ENCODE data around the gene WDR76.
"Not testable (repeated sequence)": the region's sequence is repeated elsewhere in the genome, so short reads cannot be mapped to it uniquely, and the experiment has no call there.

WDR76 gene

DNA sequence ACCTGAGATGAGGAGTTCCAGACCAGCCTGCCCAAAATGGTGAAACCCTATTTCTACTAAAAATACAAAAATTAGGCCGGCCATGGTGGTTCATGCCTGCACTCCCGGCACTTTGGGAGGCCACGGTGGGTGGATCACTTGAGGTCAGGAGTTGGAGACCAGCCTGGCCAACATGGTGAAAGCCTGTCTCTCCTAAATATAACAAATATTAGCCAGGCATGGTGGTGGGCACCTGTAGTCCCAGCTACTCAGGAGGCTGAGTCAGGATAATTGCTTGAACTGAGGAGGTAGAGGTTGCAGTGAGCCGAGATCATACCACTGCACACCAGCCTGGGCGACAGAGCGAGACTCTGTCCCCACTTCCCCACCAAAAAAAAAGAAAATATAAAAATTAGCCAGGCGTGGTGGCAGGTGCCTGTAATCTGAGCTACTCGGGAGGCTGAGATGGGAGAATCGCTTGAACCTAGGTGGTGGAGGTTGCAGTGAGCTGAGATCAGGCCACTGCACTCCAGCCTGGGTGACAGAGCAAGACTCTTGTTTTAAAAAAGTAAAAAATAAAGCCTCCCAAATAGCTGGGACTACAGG, 4.0 kb downstream of the WDR76 start:
- H3K4me1 ChIP-seq, result peaks cover 42% of the 10 kb centered on the region
- in situ Hi-C loops (cut with MboI; ENCODE audit: low sequenced_read_pairs); DNase-seq (ENCODE audit: low spot score in 2 of 2): not testable (repeated sequence)

DNA sequence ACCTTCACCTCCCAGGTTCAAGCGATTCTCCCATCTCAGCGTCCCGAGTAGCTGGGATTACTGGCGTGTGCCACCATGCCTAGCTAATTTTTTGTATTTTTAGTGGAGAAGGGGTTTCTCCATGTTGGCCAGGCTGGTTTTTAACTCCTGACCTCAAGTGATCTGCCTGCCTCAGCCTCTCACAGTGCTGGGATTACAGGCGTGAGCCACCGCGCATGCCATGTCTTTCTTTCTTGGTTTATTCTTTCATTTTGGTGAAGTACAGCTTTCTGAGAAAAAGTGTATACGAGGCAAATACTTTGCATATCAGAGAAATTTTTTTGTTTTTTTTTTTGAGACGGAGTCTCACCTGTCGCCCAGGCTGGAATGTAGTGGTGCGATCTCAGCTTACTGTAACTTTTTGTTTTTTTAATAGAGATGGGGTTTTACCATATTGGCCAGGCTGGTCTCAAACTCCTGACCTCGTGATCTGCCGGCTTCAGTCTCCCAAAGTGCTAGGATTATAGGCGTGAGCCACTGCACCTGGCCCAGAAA, 4.8 kb downstream of the WDR76 start:
- H3K4me3 ChIP-seq; H3K27me3 ChIP-seq (ENCODE audit: low read depth); H3K9me3 ChIP-seq; in situ Hi-C loops (cut with MboI; ENCODE audit: low sequenced_read_pairs): not testable (repeated sequence)
- H3K36me3 ChIP-seq (replicated peaks), result peaks cover 38% of the 10 kb centered on the region
- peak in 1 of 2 experiments; percentile 64 for DNase-seq (ENCODE audit: low spot score in 2 of 2)
- H3K4me1 ChIP-seq, result peaks cover 39% of the 10 kb centered on the region

More for the DNA sequence above, 4.0 kb downstream of the WDR76 start:
- H3K4me3 ChIP-seq; H3K9me3 ChIP-seq; H3K27me3 ChIP-seq (ENCODE audit: low read depth): not testable (repeated sequence)
- peaks cover 30% of the 10 kb centered on the region for H3K36me3 ChIP-seq (replicated peaks)

DNA sequence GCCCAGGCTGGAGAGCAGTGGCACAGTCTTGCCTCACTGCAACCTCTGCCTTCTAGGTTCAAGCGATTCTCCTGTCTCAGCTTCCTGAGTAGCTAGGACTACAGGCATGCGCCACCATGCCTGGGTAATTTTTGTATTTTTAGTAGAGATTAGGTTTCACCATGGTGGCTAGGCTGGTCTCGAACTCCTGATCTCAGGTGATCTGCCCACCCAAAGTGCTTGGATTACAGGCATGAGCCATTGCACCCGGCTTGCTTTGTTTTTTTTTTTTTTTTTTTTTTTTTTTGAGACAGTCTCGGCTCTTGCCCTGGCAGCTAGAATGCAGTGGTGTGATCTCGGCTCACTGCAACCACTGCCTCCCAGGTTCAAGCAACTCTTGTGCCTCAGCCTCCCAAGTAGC, 5.7 kb downstream of the WDR76 start:
- H3K4me3 ChIP-seq; H3K9me3 ChIP-seq; H3K27me3 ChIP-seq (ENCODE audit: low read depth); DNase-seq (ENCODE audit: low spot score in 2 of 2); in situ Hi-C loops (cut with MboI; ENCODE audit: low sequenced_read_pairs): not testable (repeated sequence)
- Histone ChIP-seq H3K36me3 (replicated peaks) (peaks cover 44% of the 10 kb centered on the region), H3K4me1 (peaks cover 35% of the 10 kb centered on the region)

DNA sequence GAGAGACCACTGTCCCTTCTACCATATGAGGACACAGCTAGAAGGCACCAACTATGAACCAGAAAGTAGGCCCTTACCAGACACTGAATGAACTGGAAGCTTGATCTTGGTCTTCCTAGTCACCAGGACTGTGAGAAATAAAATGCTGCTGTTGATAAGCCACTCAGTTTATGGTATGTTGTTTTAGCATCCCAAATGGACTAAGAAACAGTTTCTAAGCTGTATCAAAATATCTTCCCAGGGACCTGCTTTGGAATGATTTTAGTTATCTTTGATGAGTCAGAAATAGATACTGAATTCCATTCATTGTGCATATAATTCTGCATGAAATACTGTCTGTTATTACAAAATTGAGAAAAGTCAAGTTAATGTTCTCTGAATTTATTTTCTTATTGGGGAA, 18.6 kb downstream of the WDR76 start:
- H3K9me3 ChIP-seq, result no peaks in the 10 kb centered on the region
- H3K36me3 ChIP-seq (replicated peaks), result peaks cover 58% of the 10 kb centered on the region
- H3K4me1 ChIP-seq, result no peaks in the 10 kb centered on the region
- no peak overlapping the region for H3K4me3 ChIP-seq
- in situ Hi-C loops (cut with MboI; ENCODE audit: low sequenced_read_pairs), result no loop called here
- H3K27me3 ChIP-seq (ENCODE audit: low read depth), result no peaks in the 10 kb centered on the region
- DNase-seq (ENCODE audit: low spot score in 2 of 2), result no peak

DNA sequence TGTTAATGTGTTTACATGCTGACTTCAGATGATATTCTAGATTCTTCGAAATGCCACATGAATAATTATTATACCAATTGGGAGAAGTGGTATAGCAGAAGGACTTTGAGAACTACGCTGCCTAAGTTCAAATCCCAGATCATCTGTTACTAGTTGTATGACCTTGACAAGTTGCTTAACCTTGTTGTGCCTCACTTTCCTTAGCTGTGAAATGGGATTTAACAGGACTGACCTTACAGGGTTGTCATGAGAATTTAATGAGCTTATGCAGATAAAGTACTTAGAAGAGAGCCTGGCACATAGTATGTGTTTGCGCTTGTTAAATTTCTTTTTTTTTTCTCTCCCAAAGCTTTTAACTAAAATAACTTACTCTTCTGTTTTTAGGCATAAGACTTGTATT, 24.4 kb downstream of the WDR76 start:
- DNase-seq (ENCODE audit: low spot score in 2 of 2), result no peak
- H3K9me3 ChIP-seq, result no peaks in the 10 kb centered on the region
- peaks cover 51% of the 10 kb centered on the region for H3K36me3 ChIP-seq (replicated peaks)
- H3K4me3 ChIP-seq, result no peak overlapping the region
- H3K27me3 ChIP-seq (ENCODE audit: low read depth), result no peaks in the 10 kb centered on the region
- in situ Hi-C loops (cut with MboI; ENCODE audit: low sequenced_read_pairs), result no loop called here
- H3K4me1 ChIP-seq, result no peaks in the 10 kb centered on the region

GRCh38 chr15:43852607-43853006, 25.8 kb downstream of the WDR76 start:
- Histone ChIP-seq H3K36me3 (replicated peaks) (peaks cover 49% of the 10 kb centered on the region), H3K4me1 (no peaks in the 10 kb centered on the region), H3K9me3 (no peaks in the 10 kb centered on the region), H3K27me3 (ENCODE audit: low read depth) (no peaks in the 10 kb centered on the region), H3K4me3 (no peak overlapping the region)
- no peak for DNase-seq (ENCODE audit: low spot score in 2 of 2)
- in situ Hi-C loops (cut with MboI; ENCODE audit: low sequenced_read_pairs), result no loop called here

- Histone ChIP-seq H3K27me3 (ENCODE audit: low read depth) (no peaks in the 10 kb centered on the region), H3K36me3 (replicated peaks) (peaks cover 57% of the 10 kb centered on the region), H3K4me3 (no peak overlapping the region), H3K9me3 (no peaks in the 10 kb centered on the region), H3K4me1 (no peaks in the 10 kb centered on the region)
- no peak for DNase-seq (ENCODE audit: low spot score in 2 of 2)
- in situ Hi-C loops (cut with MboI; ENCODE audit: low sequenced_read_pairs), result no loop called here
Measured at GRCh38 chr15:43854801-43855200, 28.0 kb downstream of the WDR76 start.

DNA sequence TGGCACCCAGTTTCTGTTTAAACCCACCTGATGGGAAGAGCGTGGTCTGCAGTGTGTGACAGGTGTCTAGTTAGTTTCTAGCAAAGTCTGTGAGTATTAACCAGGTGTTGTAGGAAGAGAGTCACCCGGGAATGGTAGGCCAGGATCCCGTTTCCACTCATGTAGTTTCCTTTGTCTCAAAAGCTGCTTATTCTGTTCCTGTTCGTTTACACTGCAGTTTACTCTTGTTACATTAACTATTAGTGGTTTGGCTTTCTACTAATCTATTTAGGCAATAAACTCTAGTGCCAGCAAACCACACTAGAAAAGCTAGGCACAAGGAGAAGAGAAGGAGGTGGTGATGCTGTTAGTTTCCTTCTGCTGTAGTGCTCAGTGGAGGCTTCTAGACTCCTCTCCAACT, 32.7 kb downstream of the WDR76 start:
- Histone ChIP-seq H3K9me3 (no peaks in the 10 kb centered on the region), H3K27me3 (ENCODE audit: low read depth) (no peaks in the 10 kb centered on the region), H3K4me1 (no peaks in the 10 kb centered on the region), H3K4me3 (no peak overlapping the region), H3K36me3 (replicated peaks) (peaks cover 55% of the 10 kb centered on the region)
- in situ Hi-C loops (cut with MboI; ENCODE audit: low sequenced_read_pairs), result no loop called here
- DNase-seq (ENCODE audit: low spot score in 2 of 2), result no peak

DNA sequence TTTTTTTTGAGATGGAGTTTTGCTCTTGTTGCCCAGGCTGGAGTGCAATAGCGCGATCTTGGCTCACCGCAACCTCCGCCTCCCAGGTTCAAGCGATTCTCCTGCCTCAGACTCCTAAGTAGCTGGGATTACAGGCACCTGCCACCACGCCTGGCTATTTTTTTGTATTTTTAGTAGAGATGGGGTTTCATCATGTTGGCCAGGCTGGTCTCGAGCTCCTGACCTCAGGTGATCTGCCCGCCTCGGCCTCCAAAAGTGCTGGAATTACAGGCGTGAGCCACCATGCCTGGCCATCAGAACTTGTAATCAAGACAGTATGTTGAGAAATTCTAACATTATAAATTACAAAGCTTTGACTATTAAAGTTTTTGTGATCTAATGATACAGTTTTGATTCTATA, 39.8 kb downstream of the WDR76 start:
- H3K9me3 ChIP-seq; H3K27me3 ChIP-seq (ENCODE audit: low read depth); in situ Hi-C loops (cut with MboI; ENCODE audit: low sequenced_read_pairs); H3K4me3 ChIP-seq; DNase-seq (ENCODE audit: low spot score in 2 of 2): not testable (repeated sequence)
- Histone ChIP-seq H3K36me3 (replicated peaks) (peaks cover 26% of the 10 kb centered on the region), H3K4me1 (peaks cover 15% of the 10 kb centered on the region)

GRCh38 chr15:43867096-43867495, 40.3 kb downstream of the WDR76 start:
- no peak for DNase-seq (ENCODE audit: low spot score in 2 of 2)
- H3K4me1 ChIP-seq, result peaks cover 15% of the 10 kb centered on the region
- H3K36me3 ChIP-seq (replicated peaks), result peaks cover 24% of the 10 kb centered on the region
- no peaks in the 10 kb centered on the region for H3K9me3 ChIP-seq
- H3K27me3 ChIP-seq (ENCODE audit: low read depth), result no peaks in the 10 kb centered on the region
- in situ Hi-C loops (cut with MboI; ENCODE audit: low sequenced_read_pairs), result no loop called here
- H3K4me3 ChIP-seq, result no peak overlapping the region

- H3K4me3 ChIP-seq, result no peak overlapping the region
- in situ Hi-C loops (cut with MboI; ENCODE audit: low sequenced_read_pairs), result no loop called here
- H3K9me3 ChIP-seq, result no peaks in the 10 kb centered on the region
- peaks cover 22% of the 10 kb centered on the region for H3K36me3 ChIP-seq (replicated peaks)
- H3K4me1 ChIP-seq, result peaks cover 15% of the 10 kb centered on the region
- H3K27me3 ChIP-seq (ENCODE audit: low read depth), result no peaks in the 10 kb centered on the region
- peak; percentile 54 to 98 for DNase-seq (ENCODE audit: low spot score in 2 of 2)
Measured at GRCh38 chr15:43868406-43868805, 41.6 kb downstream of the WDR76 start.

DNA sequence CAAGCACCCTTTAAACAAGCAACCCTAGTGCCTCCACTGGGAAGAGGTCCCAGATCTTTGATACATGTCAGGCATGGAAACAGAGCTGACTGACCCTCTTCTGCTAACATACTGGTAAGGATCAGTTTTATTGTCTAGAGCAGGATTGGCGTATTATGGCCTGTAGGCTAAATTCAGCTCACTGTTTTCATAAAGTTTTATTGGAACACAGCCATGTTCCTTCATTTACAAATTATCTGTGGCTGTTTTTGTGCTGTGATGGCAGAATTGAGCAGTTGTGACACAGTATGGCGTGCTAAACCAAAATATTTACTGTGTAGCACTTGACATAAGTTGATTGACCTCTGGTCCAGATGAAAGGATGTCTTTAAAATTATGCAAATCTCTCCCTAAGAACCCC, 45.0 kb downstream of the WDR76 start:
- Histone ChIP-seq H3K4me3 (no peak overlapping the region), H3K36me3 (replicated peaks) (peaks cover 33% of the 10 kb centered on the region), H3K27me3 (ENCODE audit: low read depth) (no peaks in the 10 kb centered on the region), H3K4me1 (peaks cover 15% of the 10 kb centered on the region), H3K9me3 (no peaks in the 10 kb centered on the region)
- in situ Hi-C loops (cut with MboI; ENCODE audit: low sequenced_read_pairs), result no loop called here
- DNase-seq (ENCODE audit: low spot score in 2 of 2), result no peak

- Histone ChIP-seq H3K4me3 (no peak overlapping the region), H3K9me3 (no peaks in the 10 kb centered on the region), H3K36me3 (replicated peaks) (peaks cover 34% of the 10 kb centered on the region), H3K27me3 (ENCODE audit: low read depth) (no peaks in the 10 kb centered on the region), H3K4me1 (peaks cover 14% of the 10 kb centered on the region)
- in situ Hi-C loops (cut with MboI; ENCODE audit: low sequenced_read_pairs), result no loop called here
- peak; percentile 62 to 71 for DNase-seq (ENCODE audit: low spot score in 2 of 2)
Measured at GRCh38 chr15:43872416-43873020, 45.7 kb downstream of the WDR76 start.

GRCh38 chr15:43873651-43874050, 46.8 kb downstream of the WDR76 start:
- DNase-seq (ENCODE audit: low spot score in 2 of 2), result no peak
- in situ Hi-C loops (cut with MboI; ENCODE audit: low sequenced_read_pairs), result no loop called here
- peaks cover 39% of the 10 kb centered on the region for H3K36me3 ChIP-seq (replicated peaks)

More at GRCh38 chr15:43873651-43874050, 46.8 kb downstream of the WDR76 start:
- H3K4me3 ChIP-seq, result no peak overlapping the region
- peaks cover 6% of the 10 kb centered on the region for H3K4me1 ChIP-seq
- no peaks in the 10 kb centered on the region for H3K9me3 ChIP-seq
- no peaks in the 10 kb centered on the region for H3K27me3 ChIP-seq (ENCODE audit: low read depth)
